GM18498 (cell line): ENCODE data around the gene RIMS4.
"Not testable (repeated sequence)": the region's sequence is repeated elsewhere in the genome, so short reads cannot be mapped to it uniquely, and the experiment has no call there.

Source experiments
- ATAC-seq: cut with Tn5 transposase; IDR thresholded peaks from one replicate; pipeline ENCODE4 v1.9.1; 2021; ENCODE audit warnings: mild to moderate bottlenecking, moderate library complexity; ENCODE audit not compliant: unreplicated experiment

Gene RIMS4

GRCh38 chr20:44830995-44831394 is 20.6 kb upstream of the RIMS4 start:
- no peak for ATAC-seq

DNA sequence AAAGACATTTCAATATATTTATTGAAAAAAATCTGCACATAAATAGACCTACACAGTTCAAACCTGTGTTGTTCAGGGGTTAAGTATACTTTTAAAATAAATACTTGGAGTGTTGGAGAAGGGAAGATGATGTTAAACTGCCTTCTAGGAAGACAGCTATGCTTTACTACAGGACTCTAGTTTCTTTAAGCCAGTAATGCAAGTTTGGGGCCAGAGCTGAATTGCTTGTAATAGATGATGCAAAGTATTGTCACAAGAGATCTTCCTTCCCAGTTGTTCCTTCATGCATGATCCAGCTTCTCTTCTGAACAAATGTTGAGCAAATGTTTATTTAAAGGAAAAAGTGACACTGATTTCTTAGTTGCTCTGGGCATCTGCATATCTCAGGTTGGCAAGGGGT is 20.2 kb upstream of the RIMS4 start:
- no peak for ATAC-seq

DNA sequence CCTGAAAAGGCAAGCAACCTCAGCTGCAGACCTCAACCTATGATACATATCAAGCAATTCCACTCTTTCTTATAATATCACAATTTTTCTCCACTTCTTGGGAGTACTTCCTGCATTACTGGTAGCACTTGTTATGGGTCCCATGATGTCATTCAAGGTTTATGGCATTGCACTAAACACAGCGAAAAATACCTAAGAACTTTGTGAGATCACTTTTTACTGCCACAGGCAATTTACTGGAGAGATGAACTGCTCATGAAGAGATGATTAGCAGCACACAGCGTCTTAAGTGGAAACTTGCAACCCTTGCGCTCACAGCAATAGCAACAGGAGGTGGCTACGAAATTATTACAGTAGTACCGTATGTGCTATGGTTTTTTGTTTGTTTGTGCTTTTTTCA is 19.3 kb upstream of the RIMS4 start:
- ATAC-seq: no peak

DNA sequence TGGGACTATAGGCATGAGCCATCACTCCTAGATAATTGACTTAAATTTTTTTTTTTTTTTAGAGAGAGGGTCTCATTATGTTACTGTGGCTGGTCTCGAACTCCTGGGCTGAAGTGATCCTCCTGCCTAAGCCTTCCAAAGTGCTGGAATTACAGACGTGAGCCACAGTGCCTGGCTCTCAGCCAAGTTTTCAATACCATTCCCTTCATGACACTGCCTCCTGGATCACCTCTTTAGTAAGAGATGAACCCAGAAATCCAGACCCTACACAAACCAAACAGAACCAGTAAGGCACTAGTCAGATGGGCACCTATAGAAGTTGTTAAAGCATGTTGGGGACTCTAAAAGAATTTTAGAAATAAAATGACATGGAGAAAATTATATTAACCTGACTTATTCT is 18.3 kb upstream of the RIMS4 start:
- ATAC-seq: no peak

DNA sequence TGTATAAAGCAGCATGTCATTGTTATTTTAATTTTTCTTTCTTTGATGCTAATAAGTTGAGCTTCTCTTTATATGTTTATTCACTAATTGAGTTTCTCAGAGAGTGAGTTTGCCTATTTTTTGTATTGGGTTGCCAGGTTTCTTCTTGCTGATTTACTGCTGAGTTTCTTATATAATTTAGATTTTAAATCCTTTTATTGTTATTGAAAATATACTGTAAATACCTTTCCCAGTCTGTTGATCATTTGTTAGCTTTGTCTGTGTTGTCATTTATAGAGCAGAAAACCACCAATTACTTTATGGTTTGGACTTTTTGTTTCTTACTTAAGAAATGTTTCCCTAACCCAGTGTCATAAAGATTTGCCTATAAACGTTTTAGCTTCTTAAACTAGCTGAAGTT is 17.1 kb upstream of the RIMS4 start:
- no peak for ATAC-seq

GRCh38 chr20:44821576-44821975 is 11.2 kb upstream of the RIMS4 start:
- ATAC-seq: not testable (repeated sequence)

DNA sequence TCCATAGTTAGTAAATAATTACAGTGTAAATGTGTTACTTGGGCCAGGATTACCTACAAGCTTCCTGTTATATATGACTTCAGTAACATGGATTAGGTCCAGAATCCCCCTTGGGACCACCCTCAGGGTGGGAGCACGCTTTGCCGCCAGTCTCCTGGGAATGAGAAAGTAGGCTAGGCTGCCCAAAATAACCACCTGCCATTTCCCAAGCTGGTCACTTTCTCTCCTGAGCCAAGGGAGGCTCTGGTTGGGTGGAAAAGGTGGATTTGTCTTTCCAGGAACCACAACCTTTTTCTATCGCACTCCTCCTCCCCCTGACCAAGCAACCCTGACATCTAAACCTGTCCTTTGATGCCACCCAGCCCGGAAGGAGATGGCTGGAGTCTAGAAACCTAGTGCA is 9.6 kb upstream of the RIMS4 start:
- no peak for ATAC-seq

DNA sequence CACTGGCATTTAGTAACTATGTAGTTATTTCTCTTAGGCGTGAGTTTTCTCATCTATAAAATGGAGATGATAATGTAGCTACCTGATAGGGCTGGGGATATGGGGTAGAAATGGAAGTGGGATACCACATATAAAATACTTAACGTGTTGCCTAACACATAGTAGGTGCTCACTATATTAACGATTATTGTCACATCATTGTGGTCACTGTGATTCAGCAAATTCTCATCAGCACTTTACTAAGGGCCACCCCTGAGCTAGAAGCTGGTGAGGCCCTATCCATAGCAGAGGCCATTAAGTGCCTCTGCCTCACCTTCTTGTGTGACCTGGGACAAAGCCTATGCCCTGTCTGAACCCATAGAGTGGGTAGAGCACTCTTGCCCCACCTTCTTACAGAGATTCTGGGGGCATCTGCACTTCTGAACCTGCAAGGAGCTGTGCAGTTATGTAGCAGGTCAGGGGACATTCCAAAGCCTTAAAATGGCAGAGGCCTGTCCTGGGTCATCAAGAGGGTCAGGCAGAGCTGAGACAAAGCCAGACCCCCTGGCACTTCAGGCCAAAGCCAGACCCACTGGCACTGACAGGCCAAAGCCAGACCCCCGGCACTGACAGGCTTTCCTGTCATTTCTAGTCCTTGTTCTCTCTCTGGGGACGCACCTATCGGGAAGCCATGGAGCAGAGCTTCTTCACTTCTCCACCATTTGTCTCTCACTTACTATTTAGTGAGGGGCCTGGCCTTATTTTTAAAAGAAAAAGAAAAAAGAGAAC is 7.0 kb upstream of the RIMS4 start:
- no peak for ATAC-seq

GRCh38 chr20:44814937-44815336 is 4.6 kb upstream of the RIMS4 start:
- ATAC-seq: no peak

DNA sequence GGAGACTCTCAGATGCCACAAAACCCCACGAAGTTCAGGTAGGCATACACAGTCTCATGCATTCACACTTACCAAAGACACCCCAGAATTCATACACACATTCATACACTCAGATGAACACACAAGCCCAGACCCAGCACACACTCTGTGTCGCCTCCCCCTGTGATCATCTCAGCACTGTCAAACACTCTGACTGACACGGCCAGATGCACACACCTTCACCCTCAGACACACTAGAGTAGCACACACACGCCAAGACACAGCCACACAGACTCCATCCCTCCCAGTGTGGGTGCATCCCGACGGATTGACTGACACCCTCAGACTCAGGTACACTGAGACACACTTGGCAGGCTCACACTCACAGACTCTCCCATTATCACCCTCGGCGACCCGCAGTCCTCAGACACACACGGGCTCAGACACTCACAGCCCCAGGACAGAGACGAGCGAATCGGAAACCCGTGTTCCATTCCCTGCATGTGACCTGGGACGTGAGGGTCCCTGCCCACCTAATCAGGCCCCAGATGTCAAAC is 872 bp upstream of the RIMS4 start:
- ATAC-seq: no peak

- ATAC-seq: no peak
Measured at GRCh38 chr20:44810061-44810390, 320 bp downstream of the RIMS4 start.

GRCh38 chr20:44809380-44810060 is 826 bp downstream of the RIMS4 start:
- ATAC-seq: no peak

GRCh38 chr20:44807684-44808056 is 2.7 kb downstream of the RIMS4 start:
- ATAC-seq: no peak

DNA sequence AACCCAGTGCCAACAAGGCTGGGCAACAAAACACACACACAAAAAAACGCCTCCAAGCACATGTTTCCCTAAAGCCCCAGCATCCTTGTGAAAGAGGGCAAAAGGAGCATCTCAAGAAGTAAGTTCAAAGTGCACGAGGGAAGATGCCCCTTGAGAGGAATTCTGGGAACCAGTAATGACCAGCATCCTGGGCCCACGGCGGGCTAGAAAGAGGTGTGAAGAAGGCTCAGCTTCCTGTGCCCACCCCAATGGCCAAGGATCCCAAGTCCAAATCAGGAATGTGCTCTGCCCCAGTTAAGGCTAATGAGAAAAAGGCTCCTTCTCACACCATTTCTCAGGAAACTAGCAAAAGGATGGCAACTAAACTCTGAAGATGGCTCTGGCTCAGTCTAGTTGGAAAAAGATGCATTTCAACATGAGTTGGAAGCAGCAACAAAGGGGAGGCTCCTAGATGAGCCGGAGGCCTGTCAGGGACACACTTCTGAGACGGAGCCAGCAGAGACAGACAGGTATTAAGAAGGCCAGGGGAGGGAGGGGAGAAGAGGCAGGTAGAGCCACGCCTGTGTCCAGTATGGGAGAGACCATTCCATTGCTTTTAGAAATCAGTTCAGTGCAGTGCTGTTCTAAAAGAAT is 3.2 kb downstream of the RIMS4 start:
- no peak for ATAC-seq

GRCh38 chr20:44805979-44806620 is 4.2 kb downstream of the RIMS4 start:
- ATAC-seq: no peak

- ATAC-seq: no peak
Measured at GRCh38 chr20:44805335-44805978, 4.9 kb downstream of the RIMS4 start.

DNA sequence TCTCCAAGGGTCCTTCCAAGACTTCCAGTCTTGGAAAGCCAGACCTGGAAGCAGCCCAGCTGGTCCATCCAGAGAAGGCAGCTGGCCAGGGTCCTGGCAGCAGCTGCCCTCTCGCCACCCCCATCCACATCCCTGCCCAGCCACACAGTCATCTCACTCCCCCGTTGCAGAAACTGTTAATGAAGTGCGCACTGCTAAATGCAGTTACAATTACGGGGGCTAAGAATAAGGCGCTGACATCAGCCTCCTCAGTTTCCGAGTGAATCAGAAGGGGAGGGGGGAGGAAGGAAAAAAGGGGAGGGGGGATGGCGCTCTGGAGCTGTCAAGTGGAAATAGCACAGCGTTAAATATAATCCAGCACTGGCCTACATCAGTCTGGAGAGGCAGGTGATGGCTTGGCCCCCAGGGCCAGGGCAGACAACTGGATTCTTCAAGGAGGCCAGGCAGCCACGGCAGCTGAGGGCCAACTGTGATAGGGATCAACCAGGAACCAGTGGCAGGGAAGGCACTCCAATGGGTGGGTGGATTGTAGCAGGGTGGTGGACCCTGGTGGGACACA is 6.9 kb downstream of the RIMS4 start:
- ATAC-seq: no peak

GRCh38 chr20:44802702-44803101 is 7.6 kb downstream of the RIMS4 start:
- ATAC-seq: no peak

DNA sequence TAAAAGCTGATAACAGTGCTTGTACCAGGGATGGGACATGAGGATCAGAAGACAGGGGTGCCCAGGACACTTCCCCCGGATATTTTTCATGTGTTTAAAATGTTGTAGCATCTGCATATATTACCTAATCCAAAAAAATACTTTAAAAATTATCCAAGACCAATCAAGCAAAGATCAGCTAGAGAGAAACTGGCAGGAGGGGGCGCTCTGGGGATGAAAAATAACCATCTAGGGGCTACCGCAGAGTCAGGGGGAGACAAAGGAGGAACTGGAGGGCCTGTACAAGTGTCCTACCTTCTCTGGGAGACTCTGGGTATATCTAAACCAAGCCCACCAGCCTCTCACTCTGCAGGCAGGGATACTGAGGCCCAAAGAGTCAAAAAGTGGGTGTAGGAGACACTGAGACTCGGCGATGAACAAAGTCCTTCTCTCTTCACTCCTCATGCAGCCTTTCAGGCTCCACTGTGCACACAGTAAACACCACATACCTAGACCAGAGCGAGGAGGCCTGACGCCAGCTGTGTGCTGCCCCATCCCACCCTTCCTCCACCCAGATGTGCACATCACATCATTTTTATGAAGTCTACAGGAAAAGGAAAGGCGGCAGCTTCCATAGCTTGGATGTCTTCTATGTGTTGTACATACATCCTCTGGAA is 9.8 kb downstream of the RIMS4 start:
- no peak for ATAC-seq

DNA sequence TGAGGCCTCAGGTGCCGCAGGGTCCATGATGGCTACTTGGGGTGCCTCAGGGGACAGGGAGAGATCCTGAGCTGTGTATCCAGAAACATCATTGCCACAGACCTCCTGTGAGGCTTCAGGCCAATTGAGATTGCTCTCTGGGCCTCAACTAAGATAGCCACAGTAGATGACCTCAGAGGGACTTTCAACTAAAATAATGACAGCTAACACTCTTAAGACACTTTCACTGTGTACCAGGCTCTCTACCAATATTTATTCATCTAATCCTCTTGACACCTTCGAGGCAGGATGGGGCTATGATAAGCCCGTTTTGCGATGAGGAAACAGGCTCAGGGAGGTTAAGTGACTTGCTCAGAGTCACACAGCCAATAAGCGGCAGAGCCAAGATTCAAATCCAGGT is 10.7 kb downstream of the RIMS4 start:
- ATAC-seq: no peak
